GM21825 (cell line): ENCODE measurements around the gene MCMBP.

Source experiments
- ATAC-seq: cut with Tn5 transposase; IDR thresholded peaks from one replicate; pipeline ENCODE4 v1.9.1; 2021; ENCODE audit warnings: mild to moderate bottlenecking, moderate library complexity; ENCODE audit not compliant: unreplicated experiment

Gene MCMBP

DNA sequence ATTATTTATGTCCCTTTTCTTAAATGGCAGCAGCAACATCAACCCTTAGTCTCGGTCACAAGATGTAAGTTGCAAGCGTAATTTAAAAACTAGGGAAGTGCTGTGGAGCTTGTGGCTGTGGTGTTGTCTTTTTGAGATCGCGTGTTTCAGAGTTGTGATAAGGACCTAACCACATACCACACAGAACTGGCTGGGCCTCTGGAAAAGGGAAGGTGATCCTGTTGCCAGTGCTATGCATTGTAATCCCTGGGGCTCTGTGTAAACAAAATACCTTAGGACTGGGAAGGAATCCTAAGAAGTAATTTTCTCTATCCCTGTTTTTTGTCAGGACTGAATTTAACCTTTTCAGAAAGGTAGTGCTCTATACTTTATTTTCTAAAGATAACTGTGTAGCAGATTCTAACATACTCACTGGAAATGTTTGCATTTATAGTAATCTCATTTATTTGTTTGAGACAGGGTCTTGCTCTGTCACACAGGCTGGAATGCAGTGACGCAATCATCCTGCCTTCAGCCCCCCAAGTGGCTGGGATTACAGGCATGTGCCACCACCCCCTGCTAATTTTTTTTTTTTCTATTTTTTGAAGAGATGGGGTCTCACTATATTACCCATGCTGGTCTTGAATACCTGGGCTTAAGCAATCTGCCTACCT is 86.4 kb downstream of the MCMBP start:
- ATAC-seq, result no peak

GRCh38 chr10:119784340-119785067 is 88.1 kb downstream of the MCMBP start:
- peak; percentile 82 for ATAC-seq

- ATAC-seq, result no peak
Observed at GRCh38 chr10:119783665-119784027, 89.0 kb downstream of the MCMBP start.

GRCh38 chr10:119782981-119783664 is 89.5 kb downstream of the MCMBP start:
- ATAC-seq, result no peak

DNA sequence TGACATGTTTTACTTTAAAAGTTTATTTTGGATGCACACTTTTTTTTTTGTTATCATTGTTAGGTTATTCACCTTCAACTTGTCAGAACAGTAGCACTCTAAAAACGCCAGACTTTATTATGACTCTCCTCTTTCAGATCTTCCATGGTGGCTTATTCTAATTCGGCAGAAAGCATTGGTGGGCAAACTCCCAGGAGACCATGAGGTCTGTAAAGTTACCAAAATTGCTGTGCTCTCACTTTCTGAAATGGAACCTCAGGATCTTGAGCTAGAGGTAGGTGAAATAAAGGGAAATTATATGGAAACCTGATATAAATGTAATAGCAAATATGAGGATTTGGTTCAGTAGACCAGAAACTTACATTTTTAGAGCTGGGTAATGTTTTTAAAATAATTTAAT is 91.1 kb downstream of the MCMBP start:
- ATAC-seq, result no peak

- no peak for ATAC-seq
Observed at GRCh38 chr10:119780879-119781480, 91.7 kb downstream of the MCMBP start.
